SKM-1 (cell line): ENCODE data around the gene NAXD.
"Not testable (repeated sequence)": the region's sequence is repeated elsewhere in the genome, so short reads cannot be mapped to it uniquely, and the experiment has no call there.

Experiments used
- DNase-seq: peaks from one replicate; lab custom pipeline; 2025; ENCODE audit not compliant: unreplicated experiment; lab: John Stamatoyannopoulos, UW

NAXD gene

DNA sequence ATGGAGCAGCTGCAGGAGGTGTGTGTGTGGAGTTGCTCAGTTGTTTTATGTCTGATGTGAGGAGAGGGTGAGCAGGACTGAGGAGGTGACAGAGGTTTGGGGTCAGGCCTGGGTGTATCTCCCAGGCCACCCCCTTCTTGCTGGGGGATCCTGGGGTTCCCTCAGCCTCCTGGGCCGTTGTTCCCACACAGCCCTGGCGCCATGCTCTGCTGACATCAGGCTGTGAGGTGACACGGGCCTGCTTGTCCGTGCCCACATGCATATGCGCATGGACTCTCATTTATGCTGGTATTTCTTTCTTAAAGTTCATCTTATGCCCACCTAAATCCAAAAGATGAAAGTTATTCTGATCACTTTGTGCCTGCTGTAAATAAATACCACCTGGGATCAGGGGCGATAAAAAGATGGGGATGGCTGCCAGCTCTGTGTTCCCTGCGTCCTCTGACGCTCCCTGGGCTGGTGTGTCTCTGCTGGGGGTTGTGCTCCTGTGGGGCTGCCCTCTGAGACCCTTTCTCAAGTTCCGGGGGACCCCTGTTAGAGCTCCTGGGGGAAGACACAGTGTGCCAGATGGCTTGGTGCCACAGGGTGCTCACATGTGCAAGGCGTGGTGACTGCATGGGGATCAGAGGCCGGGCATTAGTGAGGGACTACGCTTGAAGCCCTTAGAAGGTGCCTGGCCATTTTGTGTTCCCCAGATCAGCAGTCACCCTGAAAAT is 12.6 kb downstream of the NAXD start:
- DNase-seq: no peak

DNA sequence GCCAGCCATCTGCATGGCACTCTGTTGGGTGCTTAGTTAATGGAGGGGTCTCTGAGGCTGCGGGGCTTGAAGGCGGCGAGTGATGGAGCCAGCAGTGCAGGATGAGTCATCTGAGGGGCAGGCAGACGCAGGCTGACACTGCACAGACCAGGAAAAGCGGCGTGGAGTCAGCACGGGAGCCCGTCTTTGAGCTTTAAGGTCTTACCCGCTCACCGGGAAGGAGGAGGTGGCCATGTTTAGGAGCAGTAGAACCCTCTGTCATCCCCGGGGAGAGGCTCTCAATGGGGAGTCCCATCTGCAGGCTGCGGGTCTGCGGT is 13.1 kb downstream of the NAXD start:
- no peak for DNase-seq

DNA sequence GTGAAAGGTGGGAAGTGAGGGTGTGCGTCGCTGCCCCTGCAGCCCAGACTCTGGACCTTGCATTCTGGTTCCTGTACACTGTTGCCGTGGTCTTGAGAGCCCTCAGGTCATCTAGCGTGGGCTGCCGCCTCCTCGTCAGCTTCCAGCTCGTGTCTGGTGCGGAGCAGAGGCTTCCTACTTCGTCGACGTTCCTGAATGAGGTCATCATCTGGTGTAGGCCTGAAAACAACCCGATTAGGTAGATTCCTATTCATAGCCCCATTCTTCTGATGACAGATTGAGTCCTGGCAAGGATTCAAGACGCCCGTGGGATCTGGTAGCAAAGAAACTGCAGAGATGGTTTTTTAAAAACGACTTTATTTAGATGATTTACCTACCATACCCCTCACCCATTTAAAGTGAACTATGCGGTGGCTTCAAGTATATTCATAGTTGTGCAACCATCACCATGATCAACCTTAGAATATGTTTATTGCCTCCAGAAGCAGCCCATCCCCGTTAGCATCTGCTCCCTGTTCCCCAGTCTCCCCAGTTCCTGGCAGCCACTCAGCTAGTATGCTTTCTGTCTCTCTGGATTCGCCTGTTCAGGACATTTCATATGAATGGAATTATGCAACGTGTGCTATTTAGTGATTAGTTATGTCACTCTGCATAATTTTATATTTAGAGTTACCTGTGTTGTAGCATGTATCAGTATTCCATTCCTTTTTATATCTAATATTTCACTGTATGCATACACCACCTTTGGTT is 13.8 kb downstream of the NAXD start:
- no peak for DNase-seq

DNA sequence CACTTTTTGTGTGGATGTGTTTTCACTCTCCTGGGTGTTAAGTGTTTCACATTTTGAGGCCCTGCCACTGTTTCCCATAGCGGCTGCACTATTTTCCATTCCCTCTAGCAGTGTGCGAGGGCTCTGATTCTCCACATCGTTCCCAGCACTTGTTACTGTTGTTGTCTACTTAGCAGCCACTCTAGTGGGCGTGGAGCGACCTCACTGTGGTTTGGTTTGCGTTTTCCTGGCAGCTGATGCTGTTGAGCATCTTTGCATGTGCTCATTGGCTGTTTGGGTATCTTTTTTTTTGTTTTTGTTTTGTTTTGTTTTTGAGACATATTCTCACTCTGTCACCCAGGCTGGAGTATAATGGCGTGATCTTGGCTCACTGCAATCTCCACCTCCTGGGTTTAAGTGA is 14.4 kb downstream of the NAXD start:
- DNase-seq: no peak

DNA sequence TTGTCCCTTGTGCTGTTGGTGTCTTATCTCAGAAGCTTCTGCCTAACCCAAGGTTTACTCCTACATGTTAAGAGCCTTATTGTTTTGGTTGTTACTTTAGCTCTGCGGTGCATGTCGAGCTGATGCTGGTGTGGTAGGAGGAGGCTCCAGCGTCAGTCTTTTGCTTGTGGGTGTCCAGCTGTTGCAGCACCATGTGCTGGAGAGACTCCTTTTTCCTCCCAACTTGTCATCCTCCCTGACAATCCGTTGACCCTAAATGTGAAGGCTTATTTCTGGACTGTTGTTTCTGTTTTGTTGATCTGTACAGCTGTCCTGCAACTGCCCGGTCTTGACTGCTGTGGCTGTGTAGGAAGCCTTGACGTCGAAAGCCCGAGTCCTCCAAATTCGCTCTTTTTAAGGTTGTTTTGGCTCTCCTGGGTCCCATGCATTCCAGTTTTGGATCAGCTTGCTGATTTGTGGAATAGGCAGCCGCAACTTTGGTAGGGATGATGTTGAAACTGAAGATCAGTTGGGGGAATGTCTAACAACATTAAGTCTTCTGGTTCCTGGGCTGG is 15.3 kb downstream of the NAXD start:
- DNase-seq: no peak

DNA sequence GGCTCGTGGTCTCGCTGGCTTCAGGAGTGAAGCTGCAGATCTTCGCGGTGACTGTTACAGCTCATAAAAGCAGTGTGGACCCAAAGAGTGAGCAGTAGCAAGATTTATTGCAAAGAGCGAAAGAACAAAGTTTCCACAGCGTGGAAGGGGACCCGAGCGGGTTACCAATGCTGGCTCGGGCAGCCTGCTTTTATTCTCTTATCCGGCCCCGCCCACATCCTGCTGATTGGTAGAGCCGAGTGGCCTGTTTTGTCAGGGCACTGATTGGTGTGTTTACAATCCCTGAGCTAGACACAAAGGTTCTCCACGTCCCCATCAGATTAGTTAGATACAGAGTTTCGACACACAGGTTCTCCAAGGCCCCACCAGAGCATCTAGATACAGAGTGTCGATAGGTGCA is 16.9 kb downstream of the NAXD start:
- DNase-seq: not testable (repeated sequence)

DNA sequence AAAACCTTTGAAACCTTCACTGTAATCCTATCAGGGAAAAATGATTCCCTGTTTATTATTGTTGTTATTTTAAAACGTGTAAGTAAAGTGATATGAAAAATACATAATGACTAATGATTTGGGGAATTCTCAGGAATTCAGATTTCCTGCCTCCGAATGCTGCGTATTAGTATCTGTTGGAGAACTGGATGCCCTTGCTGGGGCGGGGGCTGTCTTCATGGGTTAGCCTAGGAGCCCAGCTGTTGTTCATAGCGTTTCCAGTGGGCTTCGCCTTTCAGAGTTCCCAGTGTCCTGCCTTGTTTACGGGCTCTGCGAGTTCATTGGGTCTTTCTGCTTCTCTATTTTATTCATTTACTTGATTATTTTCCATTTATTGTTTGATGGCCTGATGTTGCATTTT is 18.4 kb downstream of the NAXD start:
- DNase-seq: no peak

DNA sequence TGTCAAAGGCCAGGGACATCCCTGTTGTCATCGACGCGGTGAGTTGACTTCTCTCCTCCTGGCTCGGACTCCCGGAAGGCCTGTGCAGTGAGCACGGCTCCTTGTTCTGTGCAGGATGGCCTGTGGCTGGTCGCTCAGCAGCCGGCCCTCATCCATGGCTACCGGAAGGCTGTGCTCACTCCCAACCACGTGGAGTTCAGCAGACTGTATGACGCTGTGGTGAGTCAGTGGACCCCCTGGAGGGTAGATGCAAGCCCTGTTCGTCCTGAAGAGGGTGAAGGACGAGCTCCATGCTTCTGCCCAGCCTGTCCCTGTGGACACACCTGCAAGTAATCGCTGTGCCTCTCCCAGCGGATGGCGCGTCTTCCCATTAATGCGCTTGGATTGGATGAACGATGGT is 19.2 kb downstream of the NAXD start:
- no peak for DNase-seq

DNA sequence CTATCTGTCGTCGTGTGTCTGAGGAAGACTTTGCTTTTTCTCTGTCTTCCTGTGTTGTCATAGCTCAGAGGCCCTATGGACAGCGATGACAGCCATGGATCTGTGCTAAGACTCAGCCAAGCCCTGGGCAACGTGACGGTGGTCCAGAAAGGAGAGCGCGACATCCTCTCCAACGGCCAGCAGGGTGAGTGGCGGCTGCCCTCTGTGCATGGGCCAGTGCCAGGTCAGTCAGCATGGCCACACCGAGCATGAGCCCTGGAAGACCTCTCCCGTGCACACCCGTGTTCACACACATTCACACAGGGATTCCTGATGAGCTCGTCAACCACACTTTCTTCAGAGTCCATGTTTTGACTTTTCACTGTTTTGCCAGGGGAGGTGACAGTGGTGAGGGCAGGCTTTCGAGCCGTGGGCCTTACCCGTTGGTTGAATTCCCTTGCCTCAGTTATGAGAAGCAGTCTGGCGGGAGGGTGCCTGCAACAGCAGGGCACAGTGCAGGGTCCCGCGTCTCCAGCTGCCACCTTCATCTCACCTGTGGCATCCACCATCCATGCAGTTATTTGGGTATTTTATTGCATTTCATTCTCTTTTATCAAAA is 20.2 kb downstream of the NAXD start:
- no peak for DNase-seq

DNA sequence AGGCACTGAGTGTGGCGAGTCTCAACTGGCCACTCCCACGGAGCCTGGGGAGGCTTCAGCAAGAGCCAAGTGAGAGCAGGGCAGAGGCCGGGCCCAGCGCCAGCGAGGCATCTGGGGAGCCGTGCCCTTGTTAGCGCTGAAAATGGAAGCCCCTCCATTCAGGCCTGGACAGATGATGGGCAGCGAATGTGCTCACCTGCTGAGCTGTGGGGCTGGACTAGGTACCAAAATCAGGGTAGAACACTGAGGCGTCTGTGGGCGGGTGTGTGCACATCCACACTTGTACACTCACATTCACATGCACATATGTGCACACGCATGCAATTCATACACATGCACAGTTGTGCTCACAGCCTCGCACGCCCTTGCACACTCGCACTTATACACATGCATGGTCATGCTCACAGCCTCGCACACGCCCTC is 20.7 kb downstream of the NAXD start:
- no peak for DNase-seq

DNA sequence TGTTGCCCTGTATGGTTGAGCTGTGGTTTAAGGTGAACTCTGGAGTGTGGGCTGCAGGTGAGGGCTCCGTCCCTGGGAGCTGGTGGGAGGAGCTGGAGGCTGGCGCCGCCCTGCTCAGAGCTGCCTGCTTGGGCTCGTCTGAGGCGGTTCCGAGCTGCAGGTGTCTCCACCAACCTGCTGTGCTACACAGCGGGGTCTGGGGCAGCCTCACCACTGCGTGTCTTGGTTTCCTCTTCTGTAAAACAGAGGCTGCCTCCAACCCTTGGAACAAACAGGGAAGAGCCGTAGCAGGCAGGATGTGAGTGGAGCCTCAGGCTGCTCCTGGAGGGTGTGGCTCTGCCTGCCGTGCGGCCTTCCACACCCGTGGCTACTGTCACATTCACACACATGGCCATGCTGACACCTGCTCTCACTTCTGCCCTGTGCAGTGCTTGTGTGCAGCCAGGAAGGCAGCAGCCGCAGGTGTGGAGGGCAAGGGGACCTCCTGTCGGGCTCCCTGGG is 21.4 kb downstream of the NAXD start:
- no peak for DNase-seq

DNA sequence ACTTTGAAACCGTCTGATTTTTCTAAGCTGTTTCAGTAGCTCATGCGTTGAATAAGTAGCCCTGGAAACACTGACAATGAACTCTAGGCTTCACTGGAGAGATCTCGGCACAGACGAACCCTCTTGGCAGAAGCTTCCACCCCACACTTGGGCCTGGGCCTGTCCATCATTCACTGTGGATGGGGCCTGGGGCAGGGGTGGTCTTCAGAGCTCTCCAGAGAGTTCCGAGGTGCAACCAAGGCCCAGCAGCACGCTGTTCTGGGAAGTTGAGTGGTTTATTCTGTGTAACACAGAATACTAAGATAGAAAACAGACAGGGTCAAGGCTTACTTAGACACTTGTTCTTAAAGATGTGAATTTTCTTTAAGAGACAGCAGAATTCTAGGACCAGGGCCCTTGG is 21.9 kb downstream of the NAXD start:
- DNase-seq: no peak

DNA sequence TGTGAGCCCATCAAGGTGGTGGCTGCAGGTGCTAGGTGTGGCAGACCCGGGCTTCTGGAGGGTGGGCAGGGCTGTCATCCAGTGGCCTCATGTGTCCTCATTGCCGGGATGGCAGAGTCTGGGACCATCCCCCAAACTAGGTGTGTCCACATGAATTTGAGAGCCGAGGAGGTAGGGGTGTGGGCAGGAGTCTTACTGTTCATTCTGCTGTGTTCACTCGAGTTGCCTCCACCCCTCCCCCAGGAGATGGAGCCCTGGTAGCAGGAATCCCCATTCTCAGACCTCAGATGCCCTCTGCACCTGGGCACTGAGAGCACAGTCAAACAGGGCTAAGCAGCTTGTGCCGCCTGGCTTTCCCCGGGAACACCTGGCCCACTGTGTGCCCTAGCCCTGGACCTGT is 22.4 kb downstream of the NAXD start:
- no peak for DNase-seq

DNA sequence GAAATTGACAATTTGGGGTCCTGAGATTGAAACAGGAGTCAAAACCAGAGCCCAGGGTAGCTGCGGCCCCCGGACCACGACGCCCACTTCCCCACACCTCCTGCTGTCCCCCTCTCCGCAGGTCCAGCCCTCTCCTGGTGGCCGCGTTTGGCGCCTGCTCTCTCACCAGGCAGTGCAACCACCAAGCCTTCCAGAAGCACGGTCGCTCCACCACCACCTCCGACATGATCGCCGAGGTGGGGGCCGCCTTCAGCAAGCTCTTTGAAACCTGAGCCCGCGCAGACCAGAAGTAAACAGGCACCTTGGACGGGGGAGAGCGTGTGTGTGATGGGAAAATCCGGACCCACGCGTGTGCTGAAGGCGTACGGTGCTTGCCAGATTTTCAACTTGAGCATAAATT is 22.9 kb downstream of the NAXD start:
- DNase-seq: no peak

DNA sequence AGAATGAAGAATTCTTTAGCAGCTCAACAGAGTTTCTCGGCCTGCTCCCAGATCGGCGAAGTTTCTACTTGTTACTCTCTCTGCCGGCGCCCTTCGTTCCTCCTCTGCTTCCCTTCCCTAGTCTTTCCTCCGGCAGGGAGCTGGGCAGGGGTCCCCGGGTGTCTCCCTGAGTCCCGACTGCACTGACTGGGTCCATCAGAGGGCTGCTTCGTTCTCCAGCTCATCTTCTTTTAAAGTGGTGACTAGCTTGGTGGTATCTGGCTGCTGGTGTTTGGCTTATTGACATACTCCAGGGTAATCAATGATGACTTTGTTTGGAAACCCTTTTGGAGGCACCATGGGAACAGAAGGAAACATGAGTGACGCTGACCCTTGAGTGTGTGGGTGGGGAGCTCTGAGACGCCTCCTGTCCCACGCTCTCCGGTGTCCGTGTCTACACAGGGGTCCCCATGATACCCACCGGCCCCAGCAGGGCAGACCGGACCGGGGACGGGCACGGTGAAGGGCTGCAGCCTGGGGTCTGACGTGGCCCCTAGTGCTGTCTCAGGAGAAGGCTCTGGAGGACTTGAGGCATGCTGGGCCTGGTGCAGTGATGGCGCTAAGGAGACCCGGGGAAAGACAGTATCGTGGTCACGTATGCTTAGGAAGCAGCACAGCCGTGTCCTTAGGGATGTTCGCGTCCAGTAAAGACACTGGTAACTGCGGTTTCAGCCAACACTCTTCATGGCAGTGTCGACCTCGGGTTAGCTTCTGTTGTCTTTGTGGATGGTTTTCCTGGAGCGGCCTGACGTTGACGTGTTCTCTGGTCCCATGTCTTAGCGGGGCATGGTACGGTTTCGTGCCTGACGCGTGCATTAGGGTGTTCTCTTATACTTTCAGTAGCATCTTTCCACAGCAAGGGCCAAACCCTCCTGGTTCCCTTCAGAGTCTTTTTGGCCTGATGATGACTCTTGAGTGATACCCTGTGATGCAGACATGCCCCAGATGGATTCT is 23.8 kb downstream of the NAXD start:
- DNase-seq: no peak

DNA sequence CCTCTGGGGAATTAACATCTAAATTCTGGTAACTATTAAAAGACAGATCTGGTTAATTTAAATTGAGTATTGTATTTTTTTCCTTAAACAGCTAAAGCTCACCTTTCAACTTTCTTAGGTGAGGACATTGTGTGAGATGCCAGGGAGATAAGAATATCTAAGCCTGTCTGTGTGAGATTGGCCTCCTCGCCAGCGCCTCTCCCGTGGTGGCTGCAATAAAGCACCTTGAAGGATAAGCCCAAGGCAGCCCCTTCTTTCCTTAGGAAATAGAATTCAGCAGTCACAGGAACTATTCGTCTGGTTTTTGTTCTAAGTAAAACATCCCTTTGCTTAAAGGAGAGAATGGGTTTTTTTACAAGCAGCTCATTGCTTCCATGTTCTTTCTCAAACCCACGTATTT is 24.6 kb downstream of the NAXD start:
- DNase-seq: no peak

DNA sequence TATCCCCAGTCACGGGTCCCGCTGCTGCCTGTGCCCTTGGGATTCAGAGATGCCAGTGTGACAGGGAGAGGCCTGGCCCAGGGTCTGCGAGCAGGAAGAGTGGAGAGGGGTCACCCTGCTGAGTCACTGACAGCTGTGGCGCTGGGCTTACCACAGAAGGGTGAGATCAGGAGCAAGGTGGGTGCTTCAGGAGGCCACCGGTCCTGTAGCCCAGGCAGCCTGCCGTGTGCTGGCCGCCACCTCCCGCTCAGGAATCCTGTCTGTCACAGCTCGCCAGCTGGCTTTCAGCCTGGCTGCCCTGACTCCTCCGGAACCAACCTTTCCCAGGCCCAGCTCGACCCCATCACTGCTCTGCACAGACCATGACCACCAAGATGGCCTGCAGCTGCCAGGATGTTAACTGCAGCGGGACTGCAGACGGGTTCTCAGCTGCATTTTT is 25.3 kb downstream of the NAXD start:
- DNase-seq: no peak

DNA sequence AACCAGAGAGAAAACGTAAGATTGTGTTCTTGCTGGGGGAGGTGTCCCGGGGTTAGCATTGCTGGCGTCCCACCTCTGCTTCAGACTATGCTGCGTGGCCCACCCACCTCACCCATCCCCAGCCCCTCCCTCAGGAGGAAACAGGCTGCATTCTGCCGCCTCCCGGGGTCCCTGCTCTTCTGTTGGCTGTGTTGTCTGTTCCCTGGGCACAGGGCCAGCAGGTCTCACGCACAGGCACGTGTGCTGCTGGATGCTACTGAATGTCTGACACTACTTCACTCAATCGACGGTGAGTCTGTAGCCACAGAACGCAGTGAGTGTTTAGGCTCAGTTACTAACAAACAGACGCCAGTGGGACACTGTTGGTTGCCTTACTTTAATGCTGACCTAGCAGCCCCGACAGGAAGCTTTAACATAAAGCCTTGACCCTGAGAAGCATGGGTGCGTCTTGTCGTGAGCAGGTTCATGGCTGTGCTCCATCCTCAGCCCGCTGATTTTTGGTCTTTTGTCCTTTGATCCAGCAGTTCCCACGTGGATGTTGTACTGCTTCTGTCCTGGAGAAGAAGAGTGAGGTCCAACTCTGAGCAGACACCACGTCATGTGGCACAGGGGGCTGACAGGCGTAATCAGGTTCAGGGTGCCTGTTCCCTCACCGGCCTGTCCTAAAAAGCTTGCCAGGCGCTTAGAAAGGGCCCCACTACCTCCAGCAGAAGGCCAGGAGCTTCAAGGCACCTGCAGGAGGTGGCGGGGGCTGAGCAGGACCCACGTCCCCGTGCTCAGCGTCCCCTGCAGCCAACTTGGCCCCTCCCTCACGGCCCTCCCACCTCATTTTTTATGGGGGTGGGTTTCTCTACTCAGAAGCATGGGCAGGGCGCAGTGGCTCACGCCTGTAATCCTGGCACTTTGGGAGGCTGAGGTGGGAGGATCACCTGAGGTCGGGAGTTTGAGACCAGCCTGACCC is 26.0 kb downstream of the NAXD start:
- DNase-seq: no peak

DNA sequence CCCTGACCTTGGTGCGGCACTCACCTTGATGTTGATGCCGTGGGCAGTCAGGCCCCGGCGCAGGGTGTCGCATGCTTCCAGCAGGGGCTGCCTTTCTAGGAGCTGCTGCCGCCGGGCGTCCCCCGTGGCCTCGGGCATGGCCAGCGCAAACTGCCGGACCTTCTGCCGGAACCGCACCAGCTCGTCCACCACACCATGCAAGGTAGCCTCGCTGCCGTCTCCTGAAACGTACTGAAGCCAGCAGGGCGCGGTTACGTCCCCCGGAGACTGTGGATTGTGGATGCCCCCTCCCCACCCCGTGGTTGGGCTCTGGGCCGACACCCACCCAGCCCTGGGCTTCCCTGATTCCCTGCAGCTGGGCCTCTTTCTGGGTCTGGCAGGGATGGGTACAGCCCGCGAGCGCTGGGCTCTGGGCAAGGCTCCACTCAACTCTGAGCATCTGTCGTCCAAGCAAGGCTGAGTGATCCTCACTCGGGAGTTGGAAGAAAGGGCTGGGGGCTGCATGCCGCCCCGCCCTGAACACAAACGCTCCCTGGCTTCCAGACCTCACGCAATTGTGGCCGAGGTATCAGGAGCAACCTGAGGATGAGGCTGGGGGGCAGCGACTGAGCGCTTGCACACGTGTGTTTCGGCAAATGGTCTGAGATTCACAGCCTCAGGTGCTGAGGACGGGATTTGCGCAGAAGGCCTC is 27.1 kb downstream of the NAXD start:
- DNase-seq: no peak
